GM18507 (cell line): ENCODE results near the gene STARD8.

Experiments
- DNase-seq: peaks from one replicate; pipeline ENCODE4 v3.0.0; 2011; ENCODE audit warnings: low read depth; ENCODE audit not compliant: insufficient read length; ENCODE audit errors: extremely low spot score
- FAIRE-seq: peaks from 2 replicates; lab custom pipeline; 2011; peaks lifted over from hg19 to GRCh38; lab: Jason Lieb, UNC

Gene STARD8

DNA sequence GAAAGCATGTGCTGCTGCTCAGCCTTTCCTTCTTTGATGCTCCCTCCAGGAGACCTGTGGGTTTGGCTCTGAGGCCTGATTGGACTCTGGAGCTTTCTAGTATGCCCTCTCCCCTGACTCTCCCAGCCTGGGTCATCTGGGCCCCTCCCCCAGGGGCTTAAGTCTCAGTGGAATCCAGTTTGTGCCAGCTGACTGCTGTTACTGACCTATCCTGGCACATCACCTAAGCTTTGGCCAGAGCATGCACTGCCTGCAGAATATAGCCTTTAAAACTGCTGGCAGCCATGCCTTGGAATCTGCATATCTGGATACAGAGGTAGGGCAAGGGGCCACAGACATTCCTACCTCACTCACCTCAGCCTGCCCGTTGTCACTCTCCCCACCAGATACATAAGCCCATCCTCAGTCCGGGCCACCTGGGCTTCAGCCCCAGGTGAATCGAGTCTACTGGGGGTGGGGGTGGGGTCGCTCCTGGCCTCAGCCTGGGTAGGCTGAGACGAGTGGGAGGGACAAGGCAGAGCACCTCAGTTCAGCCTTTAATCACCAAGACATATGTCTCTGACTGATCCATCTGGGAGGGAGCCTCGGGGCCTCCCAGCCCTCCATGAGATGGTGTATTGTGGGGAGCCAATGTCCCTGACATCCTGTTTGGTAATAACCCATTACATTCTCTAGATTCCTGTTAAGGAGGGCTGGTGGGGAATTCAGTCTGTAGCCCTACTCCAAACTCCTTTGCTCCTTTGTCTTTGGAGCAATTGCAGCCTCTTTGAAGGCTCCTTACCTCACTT, 61.2 kb downstream of the STARD8 start:
- FAIRE-seq (no peak), DNase-seq (no peak)

DNA sequence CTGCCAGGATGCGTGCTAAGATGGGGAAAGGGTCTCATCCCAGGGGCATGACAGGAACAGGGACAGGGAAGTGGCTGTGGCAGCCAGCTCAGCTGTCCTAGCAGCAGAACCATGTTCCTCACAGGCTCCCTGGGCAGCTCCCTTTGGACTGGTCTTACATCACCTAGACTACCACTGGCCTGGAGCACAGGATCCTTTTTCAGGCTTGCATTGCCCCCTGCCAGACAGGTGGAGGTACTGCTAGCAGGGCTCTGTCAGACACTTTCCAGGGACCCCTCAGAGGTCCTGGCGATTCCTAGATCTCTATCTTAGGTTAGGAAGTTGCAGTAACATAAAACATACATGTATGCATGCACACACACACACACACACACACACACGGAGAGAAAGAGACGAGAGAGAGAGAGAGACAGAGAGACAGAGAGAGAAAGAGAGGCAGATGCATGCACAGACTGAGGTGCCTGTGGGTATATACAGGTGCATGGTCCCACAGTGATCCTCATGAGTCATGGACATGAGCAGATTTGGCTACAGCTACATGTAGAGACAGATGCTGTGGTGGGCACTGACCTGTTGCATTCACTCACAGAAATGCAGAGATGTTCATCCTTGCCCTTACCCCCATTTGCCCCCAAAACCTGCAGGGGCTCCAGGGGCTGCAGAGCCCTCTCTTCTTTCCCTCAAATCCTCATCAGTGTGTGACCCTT, 63.6 kb downstream of the STARD8 start:
- DNase-seq: peak; percentile 7
- peak; percentile 66 for FAIRE-seq

DNA sequence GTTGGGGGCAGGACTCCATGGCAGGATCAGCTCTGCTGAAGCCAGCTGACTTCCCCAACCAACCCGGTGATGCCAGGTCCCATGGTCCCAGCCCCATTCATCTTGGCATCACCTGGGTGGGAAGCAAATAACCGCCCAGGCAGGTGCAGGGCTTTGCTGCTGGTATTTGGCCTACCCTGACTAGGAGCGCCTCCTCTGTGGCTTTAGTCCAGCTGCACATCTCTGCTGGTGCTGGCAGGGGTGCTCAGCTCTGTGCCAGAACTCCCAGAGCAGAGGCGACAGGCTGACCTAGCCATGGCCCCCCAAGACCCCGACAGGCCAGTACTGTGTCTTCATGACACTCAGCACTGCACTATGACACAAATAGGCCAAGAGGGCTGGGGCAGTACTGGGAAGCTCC, 64.4 kb downstream of the STARD8 start:
- FAIRE-seq: no peak
- no peak for DNase-seq

DNA sequence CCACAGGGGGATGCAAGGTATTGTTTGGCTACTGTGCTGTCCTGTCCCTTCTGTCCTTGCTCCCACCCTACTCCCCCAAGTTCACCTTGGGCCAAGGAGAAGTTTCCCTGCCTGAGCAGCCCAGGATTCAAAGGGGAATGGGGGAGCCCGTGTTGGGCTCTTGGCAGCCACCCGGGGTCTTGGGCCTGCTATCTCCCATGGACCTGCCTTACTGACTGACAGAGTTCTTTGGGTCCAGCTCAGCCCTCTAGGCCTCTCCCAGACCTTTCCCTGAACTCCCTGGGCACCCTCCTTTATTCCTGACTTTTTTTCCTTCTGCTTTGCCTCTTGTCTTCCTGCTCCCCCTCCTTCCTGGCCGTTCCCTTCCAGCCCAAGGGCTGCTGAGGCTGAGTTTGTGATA, 67.4 kb downstream of the STARD8 start:
- DNase-seq: no peak
- FAIRE-seq: no peak

DNA sequence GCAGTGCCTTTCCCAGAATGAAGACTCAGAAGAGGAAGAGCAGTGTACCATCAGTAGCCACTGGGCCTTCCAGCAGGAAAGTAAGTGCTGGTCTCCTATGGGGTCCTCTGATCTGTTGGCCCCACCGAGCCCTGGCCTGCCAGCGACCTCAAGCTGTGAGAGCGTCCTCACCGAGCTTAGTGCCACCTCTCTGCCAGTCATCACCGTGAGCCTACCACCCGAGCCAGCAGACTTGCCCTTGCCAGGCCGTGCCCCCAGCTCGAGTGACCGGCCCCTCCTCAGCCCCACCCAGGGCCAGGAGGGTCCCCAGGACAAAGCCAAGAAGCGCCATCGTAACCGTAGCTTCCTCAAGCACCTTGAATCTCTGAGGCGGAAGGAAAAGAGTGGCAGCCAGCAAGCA, 69.7 kb downstream of the STARD8 start:
- FAIRE-seq (no peak), DNase-seq (no peak)

DNA sequence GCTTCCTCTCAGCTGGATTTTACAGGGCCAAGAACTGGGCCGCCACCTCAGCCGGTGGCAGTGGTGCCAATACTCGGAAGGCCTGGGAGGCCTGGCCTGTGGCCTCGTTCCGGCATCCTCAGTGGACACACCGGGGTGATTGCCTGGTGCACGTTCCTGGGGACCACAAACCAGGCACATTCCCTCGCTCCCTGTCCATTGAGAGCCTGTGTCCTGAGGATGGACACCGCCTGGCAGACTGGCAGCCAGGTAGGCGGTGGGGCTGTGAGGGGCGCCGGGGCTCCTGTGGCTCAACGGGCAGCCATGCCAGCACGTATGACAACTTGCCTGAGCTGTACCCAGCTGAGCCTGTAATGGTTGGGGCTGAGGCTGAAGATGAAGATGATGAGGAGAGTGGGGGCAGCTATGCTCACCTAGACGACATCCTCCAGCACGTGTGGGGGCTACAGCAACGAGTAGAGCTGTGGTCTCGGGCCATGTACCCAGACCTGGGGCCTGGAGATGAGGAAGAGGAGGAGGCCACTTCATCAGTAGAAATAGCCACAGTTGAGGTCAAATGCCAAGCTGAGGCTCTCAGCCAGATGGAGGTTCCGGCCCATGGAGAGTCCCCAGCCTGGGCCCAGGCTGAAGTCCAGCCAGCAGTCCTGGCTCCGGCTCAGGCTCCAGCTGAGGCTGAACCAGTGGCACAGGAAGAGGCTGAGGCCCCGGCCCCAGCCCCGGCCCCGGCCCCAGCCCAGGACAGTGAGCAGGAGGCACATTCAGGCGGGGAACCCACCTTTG, 70.4 kb downstream of the STARD8 start:
- DNase-seq (no peak), FAIRE-seq (no peak)

DNA sequence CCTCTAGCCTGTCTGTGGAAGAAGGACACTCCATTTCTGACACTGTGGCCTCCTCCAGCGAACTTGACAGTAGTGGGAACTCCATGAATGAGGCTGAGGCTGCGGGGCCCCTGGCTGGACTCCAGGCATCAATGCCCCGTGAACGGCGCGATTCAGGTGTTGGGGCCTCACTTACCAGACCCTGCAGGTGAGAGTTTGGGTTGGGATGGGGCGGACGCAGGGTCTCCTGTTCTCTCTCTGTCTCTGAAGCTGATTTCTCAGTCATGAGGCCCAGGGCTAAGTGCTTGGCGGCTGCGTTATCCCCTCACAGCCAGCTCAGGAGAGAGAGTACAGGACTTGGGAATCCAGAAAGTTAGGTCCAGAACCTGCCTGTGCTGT, 71.0 kb downstream of the STARD8 start:
- DNase-seq (no peak), FAIRE-seq (no peak)

DNA sequence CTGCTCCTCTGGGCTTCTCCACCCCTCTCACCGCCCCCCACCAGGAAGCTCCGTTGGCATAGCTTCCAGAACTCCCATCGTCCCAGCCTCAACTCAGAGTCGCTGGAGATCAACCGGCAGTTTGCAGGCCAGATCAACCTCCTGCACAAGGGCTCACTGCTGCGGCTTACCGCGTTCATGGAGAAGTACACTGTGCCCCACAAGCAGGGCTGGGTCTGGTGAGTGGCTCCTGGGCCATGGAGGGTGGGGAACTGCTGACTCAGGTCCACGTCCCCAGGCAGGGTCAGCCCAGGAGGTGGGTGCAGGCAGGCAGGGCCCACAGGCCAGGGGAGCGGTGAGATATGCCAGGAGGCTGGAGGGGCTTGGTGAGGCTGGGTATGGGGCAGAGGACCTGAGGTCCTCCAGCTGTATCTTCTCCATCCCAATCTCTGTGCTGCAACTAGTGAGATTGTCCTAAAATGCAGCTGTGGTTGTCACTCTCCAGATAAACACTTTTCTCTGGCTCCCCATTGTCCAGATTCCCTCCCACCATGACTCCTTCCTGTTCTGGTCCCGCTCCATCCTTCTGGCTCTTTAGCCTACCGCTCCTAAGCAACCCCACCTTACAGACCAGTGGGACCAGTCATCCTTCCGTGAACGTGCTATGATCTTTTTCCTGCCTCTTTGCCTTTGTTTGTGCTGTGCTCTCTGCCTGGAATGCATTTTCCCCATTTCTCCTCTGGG, 71.9 kb downstream of the STARD8 start:
- no peak for FAIRE-seq
- DNase-seq: no peak

DNA sequence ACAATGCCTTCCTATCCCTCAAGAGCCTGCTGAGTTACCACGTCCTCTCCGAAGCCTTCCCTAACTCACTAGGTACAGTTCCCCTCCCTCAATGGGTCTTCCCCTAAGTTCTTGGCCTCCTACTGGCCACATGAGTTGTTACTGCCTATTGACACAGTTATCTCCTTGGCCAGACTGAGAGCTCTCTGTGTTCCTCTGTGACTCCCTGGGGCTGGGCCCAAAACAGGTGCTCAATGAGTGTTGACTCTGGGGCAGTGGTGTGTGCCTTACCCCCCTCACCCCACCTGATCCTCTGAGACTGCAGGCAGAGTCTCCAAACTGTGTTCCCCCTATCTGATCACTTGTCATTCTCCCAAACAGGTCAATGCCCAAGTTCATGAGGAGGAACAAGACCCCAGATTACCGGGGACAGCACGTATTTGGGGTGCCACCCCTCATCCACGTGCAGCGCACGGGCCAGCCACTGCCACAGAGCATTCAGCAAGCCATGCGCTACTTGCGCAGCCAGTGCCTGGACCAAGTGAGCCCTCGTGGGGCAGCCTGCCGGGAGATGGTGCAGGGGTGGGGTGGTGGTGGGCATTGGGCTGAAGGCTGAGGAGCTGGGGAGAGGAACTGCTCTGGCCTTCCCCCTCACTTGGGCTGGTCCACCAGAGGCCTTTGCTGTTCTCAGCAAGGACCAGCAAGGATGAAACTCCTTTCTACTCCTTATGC, 72.6 kb downstream of the STARD8 start:
- FAIRE-seq: no peak
- no peak for DNase-seq

DNA sequence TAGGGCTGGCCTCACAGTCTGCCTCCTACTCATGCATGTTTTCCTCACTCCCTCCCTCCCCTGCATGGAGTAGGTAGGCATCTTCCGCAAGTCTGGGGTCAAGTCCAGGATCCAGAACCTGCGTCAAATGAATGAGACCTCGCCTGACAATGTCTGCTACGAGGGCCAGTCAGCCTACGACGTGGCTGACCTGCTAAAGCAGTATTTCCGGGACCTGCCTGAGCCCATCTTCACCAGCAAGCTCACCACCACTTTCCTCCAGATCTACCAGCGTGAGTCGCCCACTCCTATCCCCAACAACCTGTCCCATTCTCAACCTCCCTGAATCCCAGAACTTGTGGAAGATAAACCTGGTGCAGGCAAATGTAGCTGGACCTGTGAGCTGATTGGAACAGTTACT, 73.4 kb downstream of the STARD8 start:
- no peak for FAIRE-seq
- no peak for DNase-seq

DNA sequence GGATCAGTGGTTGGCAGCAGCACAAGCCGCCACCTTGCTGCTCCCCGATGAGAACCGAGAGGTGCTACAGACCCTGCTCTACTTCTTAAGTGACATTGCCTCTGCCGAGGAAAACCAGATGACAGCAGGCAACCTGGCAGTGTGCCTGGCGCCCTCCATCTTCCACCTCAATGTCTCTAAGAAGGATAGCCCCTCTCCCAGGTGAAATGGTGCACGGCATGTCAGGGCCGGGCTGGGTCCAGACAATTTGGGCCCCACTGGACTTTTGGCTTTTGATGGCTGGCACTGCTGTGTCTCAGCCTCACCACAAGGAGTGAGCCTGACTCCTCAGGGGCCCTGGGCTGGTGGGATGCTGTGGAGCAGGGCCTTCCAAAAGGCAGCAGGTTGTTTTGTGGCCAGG, 74.1 kb downstream of the STARD8 start:
- no peak for FAIRE-seq
- DNase-seq: no peak

DNA sequence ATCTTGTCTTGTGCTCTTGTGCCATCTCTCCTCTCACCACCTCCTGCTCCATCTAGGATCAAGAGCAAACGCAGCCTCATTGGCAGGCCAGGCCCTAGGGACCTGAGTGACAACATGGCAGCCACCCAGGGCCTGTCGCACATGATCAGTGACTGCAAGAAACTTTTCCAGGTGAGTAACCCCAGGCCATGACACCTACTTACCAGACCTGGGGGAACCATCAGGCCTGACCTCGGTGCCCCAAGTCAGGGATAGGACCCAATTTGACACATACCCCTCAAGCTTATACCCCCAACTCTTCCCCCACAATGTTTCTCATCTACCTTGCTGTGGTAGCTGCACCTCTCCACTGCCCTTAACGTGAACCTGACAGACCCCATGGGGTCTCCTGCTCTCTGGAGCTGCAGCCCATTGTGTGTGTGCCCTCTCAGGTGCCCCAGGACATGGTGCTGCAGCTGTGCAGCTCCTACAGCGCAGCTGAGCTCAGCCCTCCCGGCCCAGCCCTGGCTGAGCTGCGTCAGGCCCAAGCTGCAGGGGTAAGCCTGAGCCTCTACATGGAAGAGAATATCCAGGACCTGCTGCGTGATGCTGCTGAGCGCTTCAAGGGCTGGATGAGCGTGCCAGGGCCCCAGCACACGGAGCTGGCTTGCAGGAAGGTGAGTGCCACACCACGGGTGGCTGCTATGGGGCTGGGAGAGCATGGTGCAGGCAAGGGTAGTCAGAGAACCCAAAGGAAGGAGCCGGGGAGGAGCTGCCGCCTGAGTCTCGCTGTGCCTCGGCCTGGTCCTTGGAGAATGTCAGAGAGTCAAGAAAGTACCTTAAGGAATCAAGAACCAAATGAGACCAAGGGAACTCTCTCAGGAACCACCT, 74.8 kb downstream of the STARD8 start:
- no peak for FAIRE-seq
- DNase-seq: no peak

DNA sequence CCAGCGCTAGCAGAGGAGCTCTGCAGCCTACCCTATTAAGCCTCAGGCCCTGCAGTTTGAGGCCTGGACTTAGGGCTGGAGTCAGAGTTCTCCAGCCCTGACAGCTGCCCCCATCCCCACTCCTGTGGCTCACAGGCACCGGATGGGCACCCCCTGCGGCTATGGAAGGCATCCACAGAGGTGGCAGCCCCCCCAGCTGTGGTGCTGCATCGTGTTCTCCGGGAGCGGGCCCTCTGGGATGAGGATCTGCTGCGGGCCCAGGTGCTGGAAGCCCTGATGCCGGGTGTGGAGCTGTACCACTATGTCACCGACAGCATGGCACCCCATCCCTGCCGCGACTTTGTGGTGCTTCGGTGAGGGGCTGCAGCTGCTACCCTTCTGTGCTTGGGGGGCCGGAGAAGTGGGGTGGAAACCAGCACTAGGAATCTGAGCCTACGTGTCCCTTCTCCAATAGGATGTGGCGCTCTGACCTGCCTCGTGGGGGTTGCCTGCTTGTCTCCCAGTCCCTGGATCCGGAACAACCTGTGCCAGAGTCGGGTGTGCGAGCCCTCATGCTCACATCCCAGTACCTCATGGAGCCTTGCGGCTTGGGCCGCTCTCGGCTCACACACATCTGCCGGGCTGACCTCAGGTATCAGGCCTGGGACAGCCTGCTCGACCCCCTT, 76.2 kb downstream of the STARD8 start:
- DNase-seq (no peak), FAIRE-seq (no peak)

DNA sequence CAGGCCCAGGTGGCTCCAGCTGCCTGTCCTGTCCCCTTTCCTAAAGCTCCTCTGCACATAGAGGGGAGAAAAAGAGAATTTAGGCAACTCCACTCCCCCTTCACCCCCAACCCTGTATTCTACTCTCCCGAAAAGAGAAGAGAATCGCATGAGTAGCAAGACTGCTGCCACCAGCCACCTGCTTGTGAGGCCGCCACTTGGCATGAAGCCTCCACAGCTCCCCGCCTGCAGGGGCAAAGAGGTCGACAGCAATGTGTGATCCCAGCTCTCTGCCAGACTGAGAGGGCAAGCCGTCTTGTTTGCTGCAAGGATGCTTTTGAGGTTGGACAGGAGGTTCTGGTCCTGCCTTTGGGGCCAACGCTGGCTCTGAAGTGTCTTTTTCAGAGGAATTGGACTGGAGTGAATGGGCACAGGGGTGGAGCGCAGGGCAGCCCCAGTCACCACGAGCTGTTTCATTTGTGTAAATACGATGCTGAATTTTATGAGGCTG, 77.1 kb downstream of the STARD8 start:
- no peak for FAIRE-seq
- no peak for DNase-seq

DNA sequence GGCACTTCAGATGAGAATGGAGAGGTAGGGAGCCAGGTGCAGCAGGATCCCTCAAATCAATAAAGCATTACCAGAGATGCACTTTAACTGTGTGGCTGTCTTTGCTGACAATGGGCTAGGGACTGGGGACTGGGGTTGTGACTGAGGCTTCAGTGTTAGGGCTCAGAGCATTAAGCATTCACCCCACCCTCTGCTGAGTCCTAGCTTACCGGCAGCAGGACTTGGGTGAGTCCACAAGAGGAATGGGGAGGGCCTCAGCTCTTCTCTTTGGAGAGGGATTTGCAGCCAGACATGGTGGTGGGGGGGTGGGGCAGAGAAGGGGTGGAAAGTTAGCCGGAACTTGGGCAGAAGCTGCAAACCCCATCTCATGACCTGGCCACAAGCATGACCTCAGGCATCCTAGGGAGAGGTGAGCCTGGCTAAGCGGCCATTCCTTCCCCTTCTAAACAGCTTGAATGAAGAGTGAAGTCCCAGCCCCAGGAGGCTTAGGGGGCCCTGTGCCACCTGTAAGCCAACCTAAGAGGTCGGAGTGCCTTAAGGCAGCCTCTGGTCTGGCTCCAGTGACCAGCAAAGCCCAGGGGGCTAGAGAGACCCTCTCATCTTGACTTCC, 78.4 kb downstream of the STARD8 start:
- FAIRE-seq (no peak), DNase-seq (no peak)

DNA sequence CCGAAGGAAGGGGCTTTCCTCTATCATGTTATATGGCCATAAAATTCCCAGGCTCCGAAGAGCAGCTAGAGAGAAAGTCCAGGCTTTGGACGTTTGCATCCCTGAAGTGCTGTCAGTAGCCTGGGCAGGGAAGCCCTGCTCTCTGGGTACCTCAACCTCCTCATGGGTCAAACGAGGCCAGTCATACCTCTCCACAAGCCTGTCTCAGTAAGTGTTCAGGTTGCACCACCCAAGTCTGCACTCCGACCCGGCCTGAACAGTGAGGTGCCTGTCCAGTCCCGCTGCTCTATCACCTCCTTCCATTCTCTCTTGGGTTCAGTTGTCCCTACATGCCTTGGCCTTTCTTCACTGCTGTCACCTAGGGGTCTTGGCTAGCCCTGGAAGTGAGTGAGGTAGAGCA, 78.9 kb downstream of the STARD8 start:
- FAIRE-seq (no peak), DNase-seq (no peak)

DNA sequence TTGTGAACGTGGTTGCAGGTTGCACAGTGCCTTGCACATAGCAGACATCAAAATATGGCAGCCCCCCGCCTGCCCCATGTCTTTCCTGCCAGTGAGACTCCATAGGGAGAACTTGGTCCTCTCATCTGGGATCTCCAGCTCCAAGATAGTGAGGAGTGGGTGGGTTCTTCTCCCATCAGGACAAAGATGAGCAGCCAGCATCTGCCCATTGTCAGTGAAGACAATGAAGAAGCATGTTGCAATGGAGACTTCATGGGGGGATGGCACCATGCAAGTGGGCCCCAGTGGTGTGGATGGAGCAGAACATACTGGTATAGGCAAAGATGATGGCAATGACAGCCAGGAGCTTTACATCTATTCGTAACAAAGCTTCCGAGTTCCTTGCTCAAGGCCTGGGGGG, 80.2 kb downstream of the STARD8 start:
- FAIRE-seq (no peak), DNase-seq (no peak)
